Left ventricle myocardium inferior (tissue), 1 donor: Measurements from ENCODE around the gene RAPGEF6. TPM values are rescaled to one million over a fixed set of nuclear protein-coding genes. Genes with fewer than 3 reads are reported as not detected.
"Not testable (repeated sequence)": the region's sequence is repeated elsewhere in the genome, so short reads cannot be mapped to it uniquely, and the experiment has no call there.

ENCODE experiments used
- DNase-seq: peaks from one replicate; pipeline ENCODE4 v3.0.0-alpha.2; 2020
- H3K27ac ChIP-seq: fragments of 200-600 bp; replicated peaks from 2 replicates; pipeline ENCODE4 v1.8.0; 2021
- H3K27me3 ChIP-seq: fragments of 200-600 bp; 2 replicates; pipeline ENCODE4 v1.8.0; 2021; ENCODE audit warnings: low read depth
- H3K36me3 ChIP-seq: fragments of 200-600 bp; 2 replicates; pipeline ENCODE4 v1.8.0; 2021
- H3K4me1 ChIP-seq: fragments of 200-600 bp; 2 replicates; pipeline ENCODE4 v1.8.0; 2021
- H3K4me3 ChIP-seq: fragments of 200-600 bp; 2 replicates; pipeline ENCODE4 v1.8.0; 2021; ENCODE audit warnings: mild to moderate bottlenecking, moderate library complexity
- H3K9me3 ChIP-seq: fragments of 200-600 bp; replicated peaks from 2 replicates; pipeline ENCODE4 v1.8.0; 2021
- intact Hi-C: fragments of 100-400 bp; cut with micrococcal nuclease; formaldehyde crosslinking; loops from one replicate; pipeline ENCODE4 v1.11.0; 2022
- total RNA-seq: library from RNA; stranded (reverse); fragmentation: NEBNext Ultra II Directional; extraction: Animal tissue kit (Norgen Biotek cat#: 25700); gene quantifications from one replicate; pipeline ENCODE4 v1.2.1, GENCODE V29; 2021
- TF ChIP-seq, protein P1 (sequence below): fragments of 200-600 bp; IDR thresholded peaks from 2 replicates; pipeline ENCODE4 v1.8.0; 2021; ENCODE audit warnings: antibody characterized with exemption, mild to moderate bottlenecking, borderline replicate concordance
- donor health status: DM: no; HTN: yes; CAD: no; lungs with severe emphysema.

Gene RAPGEF6
- total RNA-seq, 1 donor from 2014 or later: 9.6 TPM

DNA sequence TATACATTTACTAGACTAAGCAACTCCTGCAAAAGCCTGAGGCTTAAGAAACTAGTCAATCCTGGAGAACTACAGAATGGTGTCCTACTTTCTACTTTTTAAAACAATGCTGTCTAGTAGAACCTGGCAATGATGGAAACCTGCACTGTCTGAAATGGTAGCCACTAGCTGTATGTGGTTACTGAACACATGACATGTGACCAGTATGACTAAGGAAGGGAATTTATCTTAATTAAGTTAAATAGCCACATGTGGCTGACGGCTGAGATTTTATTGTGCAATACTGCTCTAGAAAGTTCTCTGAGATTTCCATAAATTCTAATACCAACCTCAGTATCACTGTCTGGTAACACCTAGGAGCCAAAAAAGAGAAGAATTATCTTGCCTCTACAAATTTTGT lies 44.9 kb upstream of the RAPGEF6 start:
- peaks cover 52% of the 10 kb centered on the region for H3K36me3 ChIP-seq
- no peak overlapping the region for H3K27ac ChIP-seq

DNA sequence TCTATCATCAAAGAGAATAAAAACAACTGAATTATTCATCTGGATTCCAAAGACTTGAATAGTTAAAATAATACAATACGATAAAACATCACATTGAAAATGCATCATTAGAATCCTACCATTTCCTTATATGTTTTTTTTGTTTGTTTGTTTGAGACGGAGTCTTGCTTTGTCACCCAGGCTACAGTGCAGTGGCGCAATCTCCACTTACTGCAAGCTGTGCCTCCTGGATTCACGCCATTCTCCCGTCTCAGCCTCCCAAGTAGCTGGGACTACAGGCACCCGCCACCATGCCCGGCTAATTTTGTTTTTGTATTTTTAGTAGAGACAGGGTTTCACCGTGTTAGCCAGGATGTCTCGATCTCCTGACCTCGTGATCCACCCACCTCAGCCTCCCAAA lies 43.2 kb upstream of the RAPGEF6 start:
- H3K4me3 ChIP-seq, H3K27ac ChIP-seq, DNase-seq, H3K9me3 ChIP-seq, H3K27me3 ChIP-seq, intact Hi-C loops: not testable (repeated sequence)
- peaks cover 59% of the 10 kb centered on the region for H3K36me3 ChIP-seq
- peaks cover 23% of the 10 kb centered on the region for H3K4me1 ChIP-seq

More for the DNA sequence above, 44.9 kb upstream of the RAPGEF6 start:
- intact Hi-C loops: no loop called here
- no peaks in the 10 kb centered on the region for H3K27me3 ChIP-seq
- H3K4me3 ChIP-seq: no peak overlapping the region
- DNase-seq: no peak
- peaks cover 15% of the 10 kb centered on the region for H3K4me1 ChIP-seq
- H3K9me3 ChIP-seq: no peaks in the 10 kb centered on the region
- TF ChIP-seq, protein P1, sequence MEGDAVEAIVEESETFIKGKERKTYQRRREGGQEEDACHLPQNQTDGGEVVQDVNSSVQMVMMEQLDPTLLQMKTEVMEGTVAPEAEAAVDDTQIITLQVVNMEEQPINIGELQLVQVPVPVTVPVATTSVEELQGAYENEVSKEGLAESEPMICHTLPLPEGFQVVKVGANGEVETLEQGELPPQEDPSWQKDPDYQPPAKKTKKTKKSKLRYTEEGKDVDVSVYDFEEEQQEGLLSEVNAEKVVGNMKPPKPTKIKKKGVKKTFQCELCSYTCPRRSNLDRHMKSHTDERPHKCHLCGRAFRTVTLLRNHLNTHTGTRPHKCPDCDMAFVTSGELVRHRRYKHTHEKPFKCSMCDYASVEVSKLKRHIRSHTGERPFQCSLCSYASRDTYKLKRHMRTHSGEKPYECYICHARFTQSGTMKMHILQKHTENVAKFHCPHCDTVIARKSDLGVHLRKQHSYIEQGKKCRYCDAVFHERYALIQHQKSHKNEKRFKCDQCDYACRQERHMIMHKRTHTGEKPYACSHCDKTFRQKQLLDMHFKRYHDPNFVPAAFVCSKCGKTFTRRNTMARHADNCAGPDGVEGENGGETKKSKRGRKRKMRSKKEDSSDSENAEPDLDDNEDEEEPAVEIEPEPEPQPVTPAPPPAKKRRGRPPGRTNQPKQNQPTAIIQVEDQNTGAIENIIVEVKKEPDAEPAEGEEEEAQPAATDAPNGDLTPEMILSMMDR: no peak

DNA sequence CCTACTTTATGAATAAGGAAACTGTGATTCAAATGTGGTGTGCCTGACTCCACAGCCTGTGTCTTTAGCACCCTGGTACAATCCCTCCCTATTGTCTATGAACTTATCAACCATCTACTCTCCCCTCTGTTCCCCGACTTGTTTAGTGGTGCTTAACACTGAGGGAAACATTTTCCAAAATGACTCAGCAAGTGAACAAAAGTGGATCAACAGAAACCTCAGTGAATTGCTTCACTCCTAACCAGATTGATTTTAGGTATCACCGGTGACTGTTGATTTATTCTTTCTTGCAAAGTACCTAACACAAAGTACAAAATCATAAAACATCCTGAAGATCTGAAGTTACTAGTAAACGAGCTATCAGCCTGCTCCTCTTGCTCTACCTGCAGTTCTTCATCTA lies 42.1 kb upstream of the RAPGEF6 start:
- H3K4me1 ChIP-seq: peaks cover 34% of the 10 kb centered on the region
- H3K27ac ChIP-seq: no peak overlapping the region
- TF ChIP-seq, protein P1: no peak
- intact Hi-C loops: no loop called here
- H3K27me3 ChIP-seq: no peaks in the 10 kb centered on the region
- no peaks in the 10 kb centered on the region for H3K9me3 ChIP-seq
- H3K36me3 ChIP-seq: peaks cover 59% of the 10 kb centered on the region
- no peak for DNase-seq
- H3K4me3 ChIP-seq: no peak overlapping the region

DNA sequence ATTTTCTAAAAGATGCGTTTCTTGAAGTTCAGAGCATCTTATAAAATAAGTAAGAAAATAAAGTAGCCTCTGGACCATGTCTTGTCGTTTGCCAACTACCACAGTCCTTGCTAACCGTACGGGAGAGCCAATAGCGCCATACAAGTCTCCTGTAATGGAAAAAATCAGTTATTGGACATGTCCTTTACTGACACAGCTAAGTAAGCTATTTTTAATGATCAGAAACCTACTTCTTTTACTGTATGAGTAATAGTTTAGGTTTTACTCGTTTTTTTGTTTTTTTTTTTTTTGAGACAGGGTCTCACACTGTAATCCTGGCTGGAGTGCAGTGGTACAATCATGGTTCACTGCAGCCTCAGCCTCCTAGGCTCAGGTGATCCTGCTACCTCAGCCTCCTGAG lies 37.7 kb upstream of the RAPGEF6 start:
- TF ChIP-seq, protein P1: no peak
- Histone ChIP-seq H3K27me3 (no peaks in the 10 kb centered on the region), H3K4me3 (no peak overlapping the region), H3K27ac (peak overlapping the region; percentile 81), H3K36me3 (peaks cover 58% of the 10 kb centered on the region), H3K4me1 (peaks cover 56% of the 10 kb centered on the region), H3K9me3 (no peaks in the 10 kb centered on the region)
- no peak for DNase-seq
- intact Hi-C loops: no loop called here

DNA sequence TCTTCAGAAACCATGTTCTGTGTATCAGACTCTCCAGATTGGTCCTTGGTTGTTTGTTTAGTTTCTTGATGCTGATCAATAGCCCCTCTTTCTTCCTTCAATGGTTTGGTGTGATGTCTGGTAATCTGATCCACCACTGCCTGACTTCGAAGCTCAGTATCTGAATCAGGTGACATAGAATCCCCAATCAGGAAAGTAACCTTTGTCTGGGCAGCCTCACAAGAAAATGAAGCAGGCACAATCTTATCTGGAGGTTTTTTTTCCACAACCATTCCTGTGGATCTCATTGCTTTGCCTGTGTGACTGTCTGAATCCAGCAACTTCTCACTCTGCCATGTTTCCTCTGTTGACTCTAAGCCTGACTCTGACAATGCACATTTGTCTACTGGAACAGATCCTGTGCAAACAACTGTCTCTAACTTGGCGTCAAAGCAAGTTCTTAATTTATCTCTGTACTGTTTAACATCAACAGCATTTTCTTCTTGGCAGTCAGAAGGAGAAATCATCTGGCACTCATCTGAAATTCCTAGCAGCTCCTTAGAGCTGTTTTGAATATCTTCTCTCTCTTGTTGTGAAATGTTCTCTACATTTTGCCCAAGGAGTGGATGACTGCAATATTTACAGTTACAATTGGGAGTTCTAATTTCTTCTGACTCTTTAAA lies 37.1 kb upstream of the RAPGEF6 start:
- intact Hi-C loops: no loop called here
- Histone ChIP-seq H3K4me1 (peaks cover 51% of the 10 kb centered on the region), H3K36me3 (peaks cover 54% of the 10 kb centered on the region), H3K27me3 (no peaks in the 10 kb centered on the region), H3K4me3 (no peak overlapping the region), H3K9me3 (no peaks in the 10 kb centered on the region), H3K27ac (peak overlapping the region; percentile 81)
- TF ChIP-seq, protein P1: no peak
- DNase-seq: no peak

DNA sequence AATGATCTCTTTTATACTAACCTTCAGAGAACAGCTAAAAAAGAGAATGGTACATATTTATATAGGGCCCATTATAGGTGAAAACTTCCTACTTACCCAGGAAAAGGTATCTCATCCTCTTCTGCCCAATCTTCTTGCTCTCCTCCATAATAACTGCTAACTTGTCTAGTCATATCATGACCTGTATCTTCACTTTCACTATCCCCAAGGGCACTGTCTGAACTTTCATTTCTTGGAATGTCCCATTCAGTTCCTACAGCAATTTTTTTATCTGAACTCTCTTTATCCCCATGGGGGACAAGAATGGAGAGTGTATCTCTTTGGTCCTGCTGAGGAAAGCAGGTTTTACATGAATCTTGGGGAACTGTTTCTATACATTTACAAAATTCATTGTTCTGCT lies 36.4 kb upstream of the RAPGEF6 start:
- Histone ChIP-seq H3K4me1 (peaks cover 55% of the 10 kb centered on the region), H3K27me3 (no peaks in the 10 kb centered on the region), H3K9me3 (no peaks in the 10 kb centered on the region), H3K27ac (peak overlapping the region; percentile 81), H3K4me3 (no peak overlapping the region), H3K36me3 (peaks cover 48% of the 10 kb centered on the region)
- DNase-seq: no peak
- intact Hi-C loops: no loop called here
- TF ChIP-seq, protein P1: no peak
